ENCODE results near the gene TGFBRAP1. TPM values are rescaled to one million over a fixed set of nuclear protein-coding genes. Genes with fewer than 3 reads are reported as not detected.

Gene TGFBRAP1
- total RNA-seq, 4 donors from 2014 or later, result 20.9 to 30.8 (median 23.2) TPM

DNA sequence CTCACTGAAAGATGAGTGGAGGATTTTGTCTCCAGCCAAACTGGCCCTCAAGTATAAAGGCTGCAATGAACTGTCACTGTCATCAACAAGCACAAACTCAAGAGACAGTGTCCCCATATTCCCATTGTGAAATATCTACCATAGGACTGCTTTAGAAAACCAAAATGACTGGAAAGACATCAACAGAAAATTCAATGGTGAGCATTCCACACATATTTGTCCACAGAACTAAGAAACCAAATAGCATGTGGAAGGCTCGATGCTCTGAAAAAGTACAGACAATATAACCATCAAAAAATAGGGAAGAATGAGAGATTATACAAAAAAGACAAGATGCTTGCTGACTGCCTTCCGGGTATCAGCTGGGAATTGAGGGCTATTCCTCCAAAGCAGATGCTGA lies 37.6 kb downstream of the TGFBRAP1 start:
- 55 to 69% methylated on average over 2 of the region's 2 CpGs for WGBS, 2 donors
- TF ChIP-seq EP300 (IDR thresholded peaks at IDR 0.05), result no peak
- TF ChIP-seq, protein P1, sequence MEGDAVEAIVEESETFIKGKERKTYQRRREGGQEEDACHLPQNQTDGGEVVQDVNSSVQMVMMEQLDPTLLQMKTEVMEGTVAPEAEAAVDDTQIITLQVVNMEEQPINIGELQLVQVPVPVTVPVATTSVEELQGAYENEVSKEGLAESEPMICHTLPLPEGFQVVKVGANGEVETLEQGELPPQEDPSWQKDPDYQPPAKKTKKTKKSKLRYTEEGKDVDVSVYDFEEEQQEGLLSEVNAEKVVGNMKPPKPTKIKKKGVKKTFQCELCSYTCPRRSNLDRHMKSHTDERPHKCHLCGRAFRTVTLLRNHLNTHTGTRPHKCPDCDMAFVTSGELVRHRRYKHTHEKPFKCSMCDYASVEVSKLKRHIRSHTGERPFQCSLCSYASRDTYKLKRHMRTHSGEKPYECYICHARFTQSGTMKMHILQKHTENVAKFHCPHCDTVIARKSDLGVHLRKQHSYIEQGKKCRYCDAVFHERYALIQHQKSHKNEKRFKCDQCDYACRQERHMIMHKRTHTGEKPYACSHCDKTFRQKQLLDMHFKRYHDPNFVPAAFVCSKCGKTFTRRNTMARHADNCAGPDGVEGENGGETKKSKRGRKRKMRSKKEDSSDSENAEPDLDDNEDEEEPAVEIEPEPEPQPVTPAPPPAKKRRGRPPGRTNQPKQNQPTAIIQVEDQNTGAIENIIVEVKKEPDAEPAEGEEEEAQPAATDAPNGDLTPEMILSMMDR (IDR thresholded peaks at IDR 0.05), result no peak
- no peak for TF ChIP-seq POLR2A (IDR thresholded peaks at IDR 0.05)
- H3K27ac ChIP-seq, result no peak overlapping the region
- no peaks in the 10 kb centered on the region for H3K27me3 ChIP-seq
- H3K36me3 ChIP-seq, result peaks cover 0 to 76% (median 10%) of the 10 kb centered on the region in 3 donors
- no peaks in the 10 kb centered on the region for H3K9me3 ChIP-seq
- DNase-seq (ENCODE audit: low spot score in 2 of 2), result no peak
- H3K4me3 ChIP-seq, result no peak overlapping the region
- H3K4me1 ChIP-seq, result peaks cover 0 to 12% (median 2%) of the 10 kb centered on the region in 4 donors

GRCh38 chr2:105290981-105291660 lies 38.4 kb downstream of the TGFBRAP1 start:
- Histone ChIP-seq H3K4me1 (peaks cover 0 to 12% (median 2%) of the 10 kb centered on the region in 4 donors), H3K27ac (no peak overlapping the region), H3K36me3 (peaks cover 0 to 80% (median 8%) of the 10 kb centered on the region in 3 donors), H3K4me3 (no peak overlapping the region), H3K27me3 (no peaks in the 10 kb centered on the region), H3K9me3 (no peaks in the 10 kb centered on the region)
- WGBS, 2 donors, result 94 to 96% methylated on average over 6 of the region's 6 CpGs
- DNase-seq (ENCODE audit: low spot score in 2 of 2), result no peak
- no peak for TF ChIP-seq POLR2A (IDR thresholded peaks at IDR 0.05)
- TF ChIP-seq EP300 (IDR thresholded peaks at IDR 0.05), result no peak
- TF ChIP-seq, protein P1 (IDR thresholded peaks at IDR 0.05), result no peak

DNA sequence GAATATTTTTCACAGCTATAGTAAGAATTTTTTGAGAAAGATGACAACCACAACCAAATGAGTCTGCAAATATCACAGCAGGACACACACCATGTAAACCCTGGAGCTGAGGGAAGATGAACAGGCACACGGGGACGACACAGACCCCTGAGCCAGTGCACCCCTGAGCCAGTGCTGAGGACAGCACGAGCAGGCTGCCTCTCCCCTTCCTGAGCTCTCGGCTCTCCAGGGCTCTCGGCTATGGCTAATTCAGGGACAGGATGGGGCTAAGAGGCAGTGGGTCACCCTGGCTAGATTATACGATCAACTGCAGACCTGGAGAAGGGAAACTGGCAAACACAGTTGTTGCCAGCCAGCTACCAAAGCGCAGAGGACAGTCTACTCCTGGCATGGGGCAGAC lies 41.4 kb downstream of the TGFBRAP1 start:
- Histone ChIP-seq H3K4me3 (no peak overlapping the region), H3K4me1 (no peaks in the 10 kb centered on the region), H3K27me3 (no peaks in the 10 kb centered on the region), H3K9me3 (no peaks in the 10 kb centered on the region), H3K27ac (no peak overlapping the region), H3K36me3 (peaks cover 0 to 86% (median 8%) of the 10 kb centered on the region in 3 donors)
- WGBS, 2 donors, result 89 to 100% methylated on average over 5 to 7 of the region's 7 CpGs
- TF ChIP-seq POLR2A (IDR thresholded peaks at IDR 0.05), result no peak
- TF ChIP-seq, protein P1 (IDR thresholded peaks at IDR 0.05), result no peak
- no peak for TF ChIP-seq EP300 (IDR thresholded peaks at IDR 0.05)
- DNase-seq (ENCODE audit: low spot score in 2 of 2), result no peak

DNA sequence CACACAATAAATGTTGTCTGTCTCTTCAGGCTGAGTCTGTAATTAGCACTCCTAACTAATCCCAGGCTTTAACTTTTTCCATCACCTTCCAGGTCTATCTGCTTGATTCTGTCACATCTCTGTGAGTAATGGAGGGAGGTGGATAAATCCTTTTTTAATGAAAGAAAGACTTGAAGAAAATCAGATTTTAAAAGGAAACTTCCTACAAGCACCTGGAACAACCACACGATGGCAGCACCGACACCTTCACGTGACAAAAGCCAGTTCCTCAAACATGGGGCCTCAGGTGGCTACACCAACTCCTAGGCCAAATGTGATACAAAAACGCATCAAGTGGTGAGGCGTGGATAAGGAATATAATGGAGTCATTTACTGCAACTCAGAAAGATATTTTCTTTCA lies 41.8 kb downstream of the TGFBRAP1 start:
- Histone ChIP-seq H3K4me1 (no peaks in the 10 kb centered on the region), H3K27me3 (no peaks in the 10 kb centered on the region), H3K36me3 (peaks cover 0 to 90% (median 8%) of the 10 kb centered on the region in 3 donors), H3K9me3 (no peaks in the 10 kb centered on the region), H3K4me3 (no peak overlapping the region), H3K27ac (no peak overlapping the region)
- TF ChIP-seq POLR2A (IDR thresholded peaks at IDR 0.05) (no peak), EP300 (IDR thresholded peaks at IDR 0.05) (no peak)
- TF ChIP-seq, protein P1 (IDR thresholded peaks at IDR 0.05), result peak in 2 of 5 experiments; percentile 23 to 27
- 57 to 63% methylated on average over 5 of the region's 5 CpGs for WGBS, 2 donors
- no peak for DNase-seq (ENCODE audit: low spot score in 2 of 2)

DNA sequence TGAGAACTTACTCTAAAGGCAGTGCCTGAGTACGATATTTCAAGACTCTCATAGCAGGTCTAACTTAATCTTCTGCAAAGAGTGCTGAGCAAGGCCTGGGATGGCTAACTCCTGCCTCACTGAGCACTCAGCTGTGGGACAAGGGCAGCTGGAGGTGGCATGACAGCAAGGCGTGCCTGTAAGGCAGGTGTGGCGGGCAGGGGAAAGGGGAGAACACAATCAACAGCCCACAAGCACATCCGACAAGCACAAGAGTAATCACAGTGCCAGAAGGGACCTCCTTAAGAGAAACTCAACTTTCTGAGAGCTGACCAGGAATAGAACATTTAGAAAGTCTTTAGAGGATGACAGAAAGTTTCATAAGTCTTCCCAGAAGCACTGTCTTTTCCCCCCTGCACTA lies 46.0 kb downstream of the TGFBRAP1 start:
- Histone ChIP-seq H3K36me3 (peaks cover 0 to 99% (median 11%) of the 10 kb centered on the region in 3 donors), H3K9me3 (no peaks in the 10 kb centered on the region), H3K4me3 (no peak overlapping the region), H3K27ac (no peak overlapping the region), H3K4me1 (no peaks in the 10 kb centered on the region), H3K27me3 (no peaks in the 10 kb centered on the region)
- TF ChIP-seq POLR2A (IDR thresholded peaks at IDR 0.05), result no peak
- no peak for TF ChIP-seq EP300 (IDR thresholded peaks at IDR 0.05)
- TF ChIP-seq, protein P1 (IDR thresholded peaks at IDR 0.05), result no peak
- 87 to 94% methylated on average over 4 of the region's 4 CpGs for WGBS, 2 donors
- no peak for DNase-seq (ENCODE audit: low spot score in 2 of 2)

Measured in tibial nerve (tissue), 4 donors.